ENCODE data around the gene ING3.

Gene ING3

GRCh38 chr7:120942861-120943260, 7.7 kb upstream of the ING3 start:
- H3F3A ChIP-seq (ENCODE audit: insufficient read depth) = no peaks in the 10 kb centered on the region
- no peaks in the 10 kb centered on the region for H3K27me3 ChIP-seq (ENCODE audit: low read length)
- no peaks in the 10 kb centered on the region for H3K9me3 ChIP-seq (ENCODE audit: insufficient read depth, low read length)
- H3K27ac ChIP-seq (ENCODE audit: low read depth, low read length) = no peak overlapping the region
- H4K20me1 ChIP-seq (ENCODE audit: low read depth, low read length) = no peaks in the 10 kb centered on the region
- no peaks in the 10 kb centered on the region for H3K36me3 ChIP-seq (ENCODE audit: low read length)
- H3K9me2 ChIP-seq (replicated peaks; ENCODE audit: insufficient read depth, low read length) = no peaks in the 10 kb centered on the region
- no peak overlapping the region for H3K9ac ChIP-seq (ENCODE audit: low read length)
- no peak overlapping the region for H2AFZ ChIP-seq (ENCODE audit: low read depth, low read length, severe bottlenecking)
- H3K4me3 ChIP-seq (ENCODE audit: insufficient read depth, low read length, poor library complexity, severe bottlenecking) = no peak overlapping the region
- H3K79me2 ChIP-seq (ENCODE audit: insufficient read depth, low read length) = no peaks in the 10 kb centered on the region
- no peak overlapping the region for H3K4me2 ChIP-seq (ENCODE audit: low read depth, low read length, poor library complexity, severe bottlenecking)
- TF ChIP-seq CTCF (IDR thresholded peaks at IDR 0.05; ENCODE audit: insufficient read depth, low read length, poor library complexity, severe bottlenecking) (no peak), EZH2phosphoT487 (conservative IDR thresholded peaks at IDR 0.05; ENCODE audit: low read length) (no peak)

DNA sequence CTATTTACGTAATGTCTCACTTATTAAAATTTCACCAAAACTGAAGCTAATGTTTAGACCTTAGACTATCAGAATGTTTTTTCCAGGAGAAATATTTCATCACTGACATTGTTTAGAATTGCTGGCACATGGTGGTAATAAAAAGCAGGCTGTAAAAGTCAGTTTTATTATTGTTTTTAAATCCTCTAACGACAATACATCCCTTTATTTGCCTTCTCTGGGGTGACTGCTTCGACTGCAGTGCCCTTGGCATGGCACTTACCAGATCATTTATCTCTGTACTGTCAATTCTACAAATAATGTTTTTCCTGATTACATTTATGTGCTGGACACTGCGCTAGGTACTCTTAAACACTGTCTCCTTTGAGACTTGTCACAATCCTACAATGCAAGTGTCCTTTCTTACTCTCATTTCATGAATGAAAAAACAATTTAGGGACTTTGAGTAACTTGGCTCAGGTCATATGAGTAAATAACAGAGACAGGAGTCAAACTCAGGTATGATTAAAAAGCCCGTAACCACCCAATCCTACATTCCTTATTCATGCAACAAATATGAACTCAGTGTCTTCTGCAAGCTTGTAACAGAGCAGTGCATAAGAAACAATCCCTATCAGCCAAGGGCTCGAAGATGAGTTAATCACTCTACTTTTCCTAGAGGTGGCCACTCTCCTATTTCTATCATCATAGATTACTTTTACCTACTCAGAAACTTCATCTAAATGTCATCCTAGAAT, 5.6 kb upstream of the ING3 start:
- H3K9me2 ChIP-seq (replicated peaks; ENCODE audit: insufficient read depth, low read length) = no peaks in the 10 kb centered on the region
- 0 out of 2 replicates have a peak, but pooled peaks cover 3% of the 10 kb centered on the region for H3F3A ChIP-seq (ENCODE audit: insufficient read depth)
- H3K9ac ChIP-seq (ENCODE audit: low read length) = no peak overlapping the region
- no peaks in the 10 kb centered on the region for H3K36me3 ChIP-seq (ENCODE audit: low read length)
- no peak overlapping the region for H3K4me2 ChIP-seq (ENCODE audit: low read depth, low read length, poor library complexity, severe bottlenecking)
- no peaks in the 10 kb centered on the region for H3K9me3 ChIP-seq (ENCODE audit: insufficient read depth, low read length)
- H2AFZ ChIP-seq (ENCODE audit: low read depth, low read length, severe bottlenecking) = no peak overlapping the region
- H3K79me2 ChIP-seq (ENCODE audit: insufficient read depth, low read length) = no peaks in the 10 kb centered on the region
- H3K27ac ChIP-seq (ENCODE audit: low read depth, low read length) = no peak overlapping the region
- H3K4me3 ChIP-seq (ENCODE audit: insufficient read depth, low read length, poor library complexity, severe bottlenecking) = no peak overlapping the region
- H3K27me3 ChIP-seq (ENCODE audit: low read length) = no peaks in the 10 kb centered on the region
- H4K20me1 ChIP-seq (ENCODE audit: low read depth, low read length) = no peaks in the 10 kb centered on the region
- TF ChIP-seq EZH2phosphoT487 (conservative IDR thresholded peaks at IDR 0.05; ENCODE audit: low read length) (no peak), CTCF (IDR thresholded peaks at IDR 0.05; ENCODE audit: insufficient read depth, low read length, poor library complexity, severe bottlenecking) (no peak)

DNA sequence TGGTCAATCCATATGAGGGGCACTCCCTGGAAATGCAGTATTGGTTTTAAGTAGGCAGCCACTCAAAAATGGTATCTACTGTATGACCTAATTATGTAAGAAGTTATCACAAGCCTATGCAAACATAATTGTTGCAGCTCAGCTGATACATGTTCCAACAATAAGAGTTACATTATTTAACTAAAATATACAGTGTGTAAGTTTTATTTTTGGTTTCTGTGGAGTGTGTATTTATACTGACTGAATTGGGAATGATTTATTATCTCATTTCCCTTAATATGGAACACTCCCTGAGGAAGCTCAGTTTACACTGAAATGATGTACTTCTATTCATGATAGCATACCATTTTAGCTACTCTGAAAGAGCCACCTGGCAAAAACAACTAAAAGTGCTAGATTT, 2.6 kb upstream of the ING3 start:
- Histone ChIP-seq H3K79me2 (ENCODE audit: insufficient read depth, low read length) (peaks cover 20% of the 10 kb centered on the region), H3K4me2 (ENCODE audit: low read depth, low read length, poor library complexity, severe bottlenecking) (no peak overlapping the region), H3K4me3 (ENCODE audit: insufficient read depth, low read length, poor library complexity, severe bottlenecking) (no peak overlapping the region), H3K27me3 (ENCODE audit: low read length) (no peaks in the 10 kb centered on the region), H3F3A (ENCODE audit: insufficient read depth) (0 out of 2 replicates have a peak, but pooled peaks cover 3% of the 10 kb centered on the region), H4K20me1 (ENCODE audit: low read depth, low read length) (no peaks in the 10 kb centered on the region), H3K27ac (ENCODE audit: low read depth, low read length) (no peak overlapping the region), H3K9me2 (replicated peaks; ENCODE audit: insufficient read depth, low read length) (no peaks in the 10 kb centered on the region), H3K9ac (ENCODE audit: low read length) (no peak overlapping the region), H3K36me3 (ENCODE audit: low read length) (peaks cover 7% of the 10 kb centered on the region; the same call in 1 of the 2 replicates), H3K9me3 (ENCODE audit: insufficient read depth, low read length) (no peaks in the 10 kb centered on the region), H2AFZ (ENCODE audit: low read depth, low read length, severe bottlenecking) (no peak overlapping the region)
- TF ChIP-seq CTCF (IDR thresholded peaks at IDR 0.05; ENCODE audit: insufficient read depth, low read length, poor library complexity, severe bottlenecking) (no peak), EZH2phosphoT487 (conservative IDR thresholded peaks at IDR 0.05; ENCODE audit: low read length) (no peak)
